ENCODE measurements around the gene ZFP69. TPM values are rescaled to one million over a fixed set of nuclear protein-coding genes. Genes with fewer than 3 reads are reported as not detected.

The ZFP69 gene
- total RNA-seq, 2 experiments from 2014 or later, result 4.3 to 5.6 TPM

- BruUV-seq (replicated peaks), result TSS peak; percentile 65
Measured at GRCh38 chr1:40531381-40532061, 54.4 kb downstream of the ZFP69 start, which contains the start of gene ZNF684. Gene ZNF684, plus strand, starts transcription at chr1:40531637. Its CDS starts 1,530 bp downstream, at chr1:40533167.

GRCh38 chr1:40532062-40532389, 54.9 kb downstream of the ZFP69 start:
- H3K36me3 ChIP-seq (ENCODE audit: insufficient read depth, low read length), result peaks cover 13% of the 10 kb centered on the region
- intact Hi-C loops (cut with micrococcal nuclease; ENCODE audit: unreplicated experiment), result loop anchor here (5.0 kb wide), 1 partner anchor 180 kb away; no protein-coding TSS in a partner anchor
- peak overlapping the region; percentile 100 for H2AFZ ChIP-seq (ENCODE audit: low read length)
- peaks cover 15% of the 10 kb centered on the region for H3K4me1 ChIP-seq (ENCODE audit: insufficient read depth, low read length, poor library complexity, severe bottlenecking)
- H3K4me3 ChIP-seq (ENCODE audit: low read depth, low read length, poor library complexity, severe bottlenecking), result peak overlapping the region; percentile 81
- H3K9me2 ChIP-seq (ENCODE audit: insufficient read depth, low read length), result no peaks in the 10 kb centered on the region
- H3K4me2 ChIP-seq (ENCODE audit: low read length), result peak overlapping the region; percentile 96
- CTCF ChIA-PET (ENCODE audit: unreplicated experiment), result interaction anchor here (0.9 to 1.2 kb wide), 3 partner anchors 9 to 418 kb away, joined by 3 to 4 read pairs (median 3); no protein-coding TSS in a partner anchor
- no peaks in the 10 kb centered on the region for H4K20me1 ChIP-seq (ENCODE audit: insufficient read depth, low read length)
- no TSS peak for BruUV-seq (replicated peaks)
- H3K27ac ChIP-seq (ENCODE audit: low read depth, low read length, poor library complexity, severe bottlenecking), result peak overlapping the region; percentile 16
- DNase-seq (ENCODE audit: low spot score), result peak; percentile 8
- no peaks in the 10 kb centered on the region for H3K79me2 ChIP-seq (ENCODE audit: insufficient read depth, low read depth, low read length)
- POLR2A ChIA-PET, result interaction anchor here (0.6 to 1.9 kb wide), 19 partner anchors 9 to 686 kb away, joined by 3 to 9 read pairs (median 4); partner anchors contain the start of genes EXO5, NFYC and RIMS3
- TF ChIP-seq CTCF (conservative IDR thresholded peaks at IDR 0.05; ENCODE audit: low read length), result no peak
- no peak for TF ChIP-seq EZH2phosphoT487 (IDR thresholded peaks at IDR 0.05; ENCODE audit: borderline replicate concordance, low read depth, low read length)
- H3K9me3 ChIP-seq (ENCODE audit: low read length), result no peaks in the 10 kb centered on the region

More at GRCh38 chr1:40531381-40532061, 54.4 kb downstream of the ZFP69 start, which contains the start of gene ZNF684:
- no peaks in the 10 kb centered on the region for H4K20me1 ChIP-seq (ENCODE audit: insufficient read depth, low read length)
- peak within 1 kb of the TSS; percentile 16 for H3K27ac ChIP-seq (ENCODE audit: low read depth, low read length, poor library complexity, severe bottlenecking)
- peak within 1 kb of the TSS; percentile 81 for H3K4me3 ChIP-seq (ENCODE audit: low read depth, low read length, poor library complexity, severe bottlenecking)
- peak within 1 kb of the TSS; percentile 96 for H3K4me2 ChIP-seq (ENCODE audit: low read length)
- H2AFZ ChIP-seq (ENCODE audit: low read length), result peak within 1 kb of the TSS; percentile 100
- no peaks in the 10 kb centered on the region for H3K79me2 ChIP-seq (ENCODE audit: insufficient read depth, low read depth, low read length)
- peaks cover 15% of the 10 kb centered on the region for H3K4me1 ChIP-seq (ENCODE audit: insufficient read depth, low read length, poor library complexity, severe bottlenecking)
- no peaks in the 10 kb centered on the region for H3K9me2 ChIP-seq (ENCODE audit: insufficient read depth, low read length)
- peaks cover 13% of the 10 kb centered on the region for H3K36me3 ChIP-seq (ENCODE audit: insufficient read depth, low read length)
- ChIA-PET CTCF (ENCODE audit: unreplicated experiment) (interaction anchor here (0.5 to 1.2 kb wide), 3 partner anchors 10 to 394 kb away, joined by 3 to 4 read pairs (median 3); no protein-coding TSS in a partner anchor), POLR2A (interaction anchor here (0.6 to 1.9 kb wide), 17 partner anchors 9 to 545 kb away, joined by 3 to 9 read pairs (median 4); partner anchors contain the start of genes EXO5, NFYC and RIMS3)
- intact Hi-C loops (cut with micrococcal nuclease; ENCODE audit: unreplicated experiment), result loop anchor here (5.0 kb wide), 1 partner anchor 181 kb away; no protein-coding TSS in a partner anchor
- no peak for TF ChIP-seq EZH2phosphoT487 (IDR thresholded peaks at IDR 0.05; ENCODE audit: borderline replicate concordance, low read depth, low read length)
- TF ChIP-seq CTCF (conservative IDR thresholded peaks at IDR 0.05; ENCODE audit: low read length), result no peak
- H3K9me3 ChIP-seq (ENCODE audit: low read length), result no peaks in the 10 kb centered on the region
- peak; percentile 95 for DNase-seq (ENCODE audit: low spot score)

All from OCI-LY7 (cell line).